GM18909 (cell line): ENCODE results near the gene PALM.
"Not testable (repeated sequence)": the region's sequence is repeated elsewhere in the genome, so short reads cannot be mapped to it uniquely, and the experiment has no call there.

ENCODE experiments used
- ATAC-seq: cut with Tn5 transposase; IDR thresholded peaks from one replicate; pipeline ENCODE4 v1.9.1; 2021; ENCODE audit warnings: mild to moderate bottlenecking; ENCODE audit not compliant: unreplicated experiment, poor library complexity

Gene PALM

DNA sequence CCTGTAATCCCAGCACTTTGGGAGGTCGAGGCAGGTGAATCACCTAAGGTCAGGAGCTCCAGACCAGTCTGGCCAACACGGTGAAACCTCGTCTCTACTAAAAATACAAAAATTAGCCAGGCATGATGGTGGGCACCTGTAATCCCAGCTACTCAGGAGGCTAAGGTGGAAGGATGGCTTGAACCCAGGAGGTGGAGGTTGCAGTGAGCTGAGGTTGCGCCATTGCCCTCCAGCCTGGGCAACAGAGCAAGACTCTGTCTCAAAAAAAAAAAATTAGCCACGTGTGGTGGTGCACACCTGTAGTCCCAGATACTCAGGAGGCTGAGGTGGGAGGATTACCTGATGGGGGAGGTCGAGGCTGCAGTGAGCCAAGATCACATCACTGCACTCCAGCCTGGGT lies 5.9 kb upstream of the PALM start:
- ATAC-seq, result not testable (repeated sequence)

- ATAC-seq, result no peak
Observed at GRCh38 chr19:703329-703650, 5.4 kb upstream of the PALM start.

- ATAC-seq, result no peak
Observed at GRCh38 chr19:703651-704446, 4.9 kb upstream of the PALM start.

DNA sequence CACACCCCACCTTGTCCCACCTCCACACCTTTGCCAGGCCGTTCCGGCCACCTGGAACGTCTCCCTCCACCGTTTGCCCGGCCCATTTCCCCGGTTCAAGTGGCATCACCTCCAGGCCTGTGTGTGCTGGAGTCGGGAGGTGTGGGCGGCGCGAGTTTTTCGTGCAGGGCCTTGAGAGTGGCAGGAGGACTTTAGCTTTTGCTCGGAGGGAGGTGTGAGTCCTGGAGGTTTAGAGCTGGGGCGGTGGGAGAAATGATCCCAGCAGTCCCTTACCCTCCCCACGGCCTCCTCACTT lies 4.3 kb upstream of the PALM start:
- ATAC-seq, result no peak

DNA sequence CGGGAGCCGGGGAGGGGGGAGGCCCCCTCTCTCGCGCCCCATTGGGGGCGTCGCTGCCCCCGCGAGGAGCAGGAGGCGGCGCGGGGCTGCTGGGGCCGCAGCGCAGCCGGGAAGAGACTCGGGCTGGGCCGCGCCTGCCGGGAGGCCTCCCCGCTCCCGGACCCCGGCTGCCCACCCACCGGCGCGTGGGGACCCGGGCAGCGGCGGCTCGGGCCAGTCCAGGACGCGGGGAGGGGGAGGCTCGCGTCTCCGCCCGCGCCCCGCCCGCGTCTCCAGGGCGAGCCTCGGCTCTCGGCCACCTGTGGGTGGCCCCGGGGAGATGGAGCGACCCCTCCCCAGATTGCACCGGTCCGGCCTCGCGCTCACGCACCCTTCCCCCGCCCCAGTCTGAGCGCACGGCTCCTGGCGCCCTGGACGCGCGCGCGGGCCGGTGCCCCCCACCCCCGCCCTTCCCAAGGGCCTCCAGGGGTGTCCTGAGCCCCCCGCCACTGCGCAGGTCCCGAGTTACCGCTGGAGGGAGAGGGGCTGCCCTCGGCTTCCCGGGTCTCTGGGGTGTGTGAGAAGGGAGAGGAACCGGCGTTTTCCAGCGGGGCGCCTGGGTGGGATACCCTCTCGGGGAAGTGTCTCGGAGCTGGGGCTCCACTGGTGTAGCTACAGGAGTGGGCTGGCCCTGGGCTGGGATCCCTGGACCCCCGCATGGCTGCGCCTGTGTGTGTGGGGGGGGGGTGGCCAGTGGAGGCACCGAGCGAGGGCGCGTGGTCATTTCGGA lies 645 bp downstream of the PALM start:
- ATAC-seq, result no peak

DNA sequence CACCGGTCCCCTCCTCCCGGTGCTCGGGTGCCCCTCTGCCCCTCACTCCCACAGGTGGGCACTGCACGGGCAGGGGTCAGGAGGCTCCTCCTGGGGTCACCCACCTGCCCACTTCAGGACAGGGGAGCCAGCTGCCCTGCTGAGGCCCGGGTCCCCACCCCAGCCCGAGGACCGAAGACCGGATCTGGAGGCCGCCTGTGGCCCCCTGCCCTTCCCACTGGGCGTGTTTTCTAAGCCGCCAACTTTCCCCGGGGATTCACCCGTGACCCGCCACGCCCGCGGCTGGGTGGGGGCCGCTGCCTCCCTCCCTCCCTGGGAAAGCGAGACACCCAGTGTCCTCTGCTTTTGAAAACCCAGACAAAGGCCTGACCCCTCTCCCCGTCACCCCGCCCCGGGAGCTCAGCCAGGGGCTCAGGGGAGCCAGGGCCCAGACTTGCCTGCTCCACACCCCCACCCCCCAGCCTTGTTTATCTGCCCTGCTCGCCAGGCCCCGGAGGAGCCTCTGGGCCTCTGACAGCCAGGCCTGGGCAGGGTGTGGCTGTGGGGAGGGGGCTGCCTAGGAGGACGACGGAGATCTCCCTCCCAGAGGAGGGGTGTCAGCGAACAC lies 1.3 kb downstream of the PALM start:
- no peak for ATAC-seq

DNA sequence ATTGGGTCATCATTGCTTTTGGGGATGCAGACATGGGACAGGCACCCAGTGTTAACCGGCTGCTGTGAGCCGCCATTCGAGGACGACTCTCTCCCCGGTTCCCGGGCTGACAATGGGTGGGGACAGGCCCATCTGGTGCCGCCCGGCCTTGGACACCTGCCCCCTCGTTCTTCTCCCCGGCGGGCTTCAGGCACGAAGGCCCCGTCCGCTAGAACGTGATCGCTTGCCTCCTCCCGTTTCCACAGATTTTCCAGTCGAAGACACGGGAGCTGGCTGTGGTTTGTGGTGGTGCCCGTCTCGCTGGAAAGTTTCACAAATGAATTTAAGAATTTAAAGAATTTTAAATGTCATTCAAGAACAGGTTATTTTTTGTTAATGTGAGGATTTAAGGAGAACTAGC lies 2.0 kb downstream of the PALM start:
- ATAC-seq, result no peak

DNA sequence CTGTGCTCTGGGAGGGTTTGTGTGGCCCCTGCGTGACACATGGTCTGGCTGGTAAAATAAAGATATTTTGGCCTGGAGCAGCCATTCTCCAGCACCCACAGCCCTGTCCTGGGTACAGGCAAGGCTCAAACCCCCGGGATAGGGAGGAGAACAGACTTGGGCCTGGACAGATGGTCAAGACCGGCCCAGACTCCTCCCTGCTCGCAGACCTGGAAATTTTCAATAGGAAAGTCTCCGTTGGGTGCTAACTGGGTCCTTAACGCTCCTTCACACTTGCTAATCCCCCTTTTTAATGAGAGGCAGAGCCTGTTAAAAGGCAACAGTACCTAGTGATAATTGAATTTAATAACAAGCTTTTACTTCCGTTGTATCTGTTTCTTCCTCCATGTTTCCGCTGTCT lies 2.5 kb downstream of the PALM start:
- no peak for ATAC-seq

GRCh38 chr19:715347-715746 lies 6.6 kb downstream of the PALM start:
- ATAC-seq, result no peak

GRCh38 chr19:718251-718951 lies 9.7 kb downstream of the PALM start:
- ATAC-seq, result no peak

- ATAC-seq, result no peak
Observed at GRCh38 chr19:718991-719512, 10.3 kb downstream of the PALM start.

GRCh38 chr19:719636-720344 lies 11.1 kb downstream of the PALM start:
- no peak for ATAC-seq

GRCh38 chr19:720345-721160 lies 11.8 kb downstream of the PALM start:
- ATAC-seq, result no peak

GRCh38 chr19:722553-723101 lies 13.9 kb downstream of the PALM start:
- ATAC-seq, result no peak

GRCh38 chr19:723247-723646 lies 14.5 kb downstream of the PALM start:
- no peak for ATAC-seq

GRCh38 chr19:723714-724113 lies 15.0 kb downstream of the PALM start:
- no peak for ATAC-seq

DNA sequence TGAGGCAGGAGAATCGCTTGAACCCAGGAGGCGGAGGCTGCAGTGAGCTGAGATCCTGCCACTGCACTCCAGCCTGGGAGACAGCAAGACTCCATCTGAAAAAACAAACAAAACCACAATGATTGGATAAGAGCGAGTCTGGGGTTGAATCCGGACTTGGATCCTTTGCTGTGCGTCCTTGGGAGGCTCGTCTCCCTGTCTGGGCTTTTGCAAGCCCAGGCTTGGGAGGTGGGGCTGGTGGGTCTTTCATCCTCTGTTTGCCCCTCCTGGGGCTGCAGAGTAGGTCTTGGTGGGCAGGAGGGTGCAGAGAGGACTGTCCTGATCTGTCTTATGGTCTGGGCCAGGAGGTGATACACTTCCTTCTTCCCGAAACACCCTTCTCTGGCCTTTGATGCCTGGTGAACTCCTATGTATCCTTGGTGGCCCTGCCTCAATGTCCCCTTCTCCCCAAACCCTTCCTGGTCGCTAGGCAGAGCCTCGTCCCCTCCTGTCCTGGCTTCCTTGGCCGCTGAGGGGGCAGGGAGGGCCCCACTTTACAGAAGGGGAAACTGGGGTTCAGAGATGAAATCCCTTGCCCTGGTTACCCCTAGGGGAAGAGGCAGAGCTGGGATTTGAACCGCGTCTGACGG lies 16.8 kb downstream of the PALM start:
- ATAC-seq, result no peak

GRCh38 chr19:726993-727956 lies 18.5 kb downstream of the PALM start:
- ATAC-seq, result no peak
